ENCODE measurements around the gene PRR22.
A peak's percentile ranks its signal among the peaks of the same experiment; 100 is the strongest.
"Not testable (repeated sequence)": the region's sequence is repeated elsewhere in the genome, so short reads cannot be mapped to it uniquely, and the experiment has no call there.

PRR22 gene

DNA sequence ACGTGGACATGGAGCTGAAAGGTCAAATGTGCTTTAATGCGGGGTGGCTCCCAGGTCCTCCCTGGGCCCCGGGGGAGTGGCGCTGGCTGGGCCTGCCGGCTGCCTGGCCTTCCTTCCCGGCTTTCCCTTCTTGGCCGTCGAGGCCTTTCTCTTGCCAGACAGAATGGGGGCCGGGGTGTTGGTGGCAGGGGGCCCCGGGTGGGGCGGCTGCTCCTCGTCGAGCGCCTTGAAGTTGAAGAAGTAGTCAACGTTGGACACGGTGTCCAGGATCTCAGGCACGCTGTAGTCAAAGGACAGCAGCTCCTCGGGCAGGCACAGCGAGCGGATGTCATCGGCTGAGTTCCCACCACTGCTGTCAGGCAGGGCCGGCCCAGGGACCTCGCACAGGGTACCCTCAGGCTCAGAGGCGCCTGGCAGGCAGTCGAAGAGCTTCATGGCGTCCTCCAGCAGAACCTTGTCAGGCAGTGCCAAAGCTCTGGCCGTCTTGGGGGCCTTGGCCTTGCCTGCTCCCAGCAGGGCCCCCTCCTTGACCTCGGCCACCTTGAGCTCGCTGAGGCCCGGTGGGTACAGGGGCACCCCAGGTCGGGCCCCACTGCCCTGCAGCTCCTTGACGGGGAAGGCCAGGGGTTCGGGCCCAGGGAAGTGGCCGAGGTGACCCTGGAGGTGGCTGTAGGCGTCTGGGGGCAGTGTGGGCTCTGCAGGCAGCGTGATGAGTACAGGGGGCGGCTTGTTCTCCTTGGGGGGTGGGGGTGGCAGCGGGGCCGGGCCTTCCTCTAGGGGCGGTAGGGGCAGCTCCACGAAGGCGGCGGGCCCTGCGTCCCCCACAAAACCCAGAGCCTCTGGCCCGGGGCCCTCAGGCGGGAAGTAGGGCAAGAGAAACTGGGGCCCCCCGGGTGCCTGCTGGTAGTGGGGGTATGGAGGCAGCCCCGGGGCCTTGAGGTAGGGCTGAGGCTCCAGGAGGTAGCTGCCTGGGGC lies 1.3 kb downstream of the PRR22 start:
- no peak overlapping the region; the same call in 1 of the 2 replicates for H3K27ac ChIP-seq
- POLR2A ChIA-PET (ENCODE audit: low non-redundant PET): interaction anchor here (0.5 kb wide), 1 partner anchor 11 kb away, joined by 3 read pairs; no protein-coding TSS in a partner anchor
- TF ChIP-seq, protein P1, sequence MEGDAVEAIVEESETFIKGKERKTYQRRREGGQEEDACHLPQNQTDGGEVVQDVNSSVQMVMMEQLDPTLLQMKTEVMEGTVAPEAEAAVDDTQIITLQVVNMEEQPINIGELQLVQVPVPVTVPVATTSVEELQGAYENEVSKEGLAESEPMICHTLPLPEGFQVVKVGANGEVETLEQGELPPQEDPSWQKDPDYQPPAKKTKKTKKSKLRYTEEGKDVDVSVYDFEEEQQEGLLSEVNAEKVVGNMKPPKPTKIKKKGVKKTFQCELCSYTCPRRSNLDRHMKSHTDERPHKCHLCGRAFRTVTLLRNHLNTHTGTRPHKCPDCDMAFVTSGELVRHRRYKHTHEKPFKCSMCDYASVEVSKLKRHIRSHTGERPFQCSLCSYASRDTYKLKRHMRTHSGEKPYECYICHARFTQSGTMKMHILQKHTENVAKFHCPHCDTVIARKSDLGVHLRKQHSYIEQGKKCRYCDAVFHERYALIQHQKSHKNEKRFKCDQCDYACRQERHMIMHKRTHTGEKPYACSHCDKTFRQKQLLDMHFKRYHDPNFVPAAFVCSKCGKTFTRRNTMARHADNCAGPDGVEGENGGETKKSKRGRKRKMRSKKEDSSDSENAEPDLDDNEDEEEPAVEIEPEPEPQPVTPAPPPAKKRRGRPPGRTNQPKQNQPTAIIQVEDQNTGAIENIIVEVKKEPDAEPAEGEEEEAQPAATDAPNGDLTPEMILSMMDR (conservative IDR thresholded peaks at IDR 0.05; ENCODE audit: low read depth): no peak
- no peak for DNase-seq (ENCODE audit: low spot score)
- CTCF ChIA-PET: interaction anchor here (0.6 kb wide), 1 partner anchor 10 kb away, joined by 5 read pairs; no protein-coding TSS in a partner anchor

DNA sequence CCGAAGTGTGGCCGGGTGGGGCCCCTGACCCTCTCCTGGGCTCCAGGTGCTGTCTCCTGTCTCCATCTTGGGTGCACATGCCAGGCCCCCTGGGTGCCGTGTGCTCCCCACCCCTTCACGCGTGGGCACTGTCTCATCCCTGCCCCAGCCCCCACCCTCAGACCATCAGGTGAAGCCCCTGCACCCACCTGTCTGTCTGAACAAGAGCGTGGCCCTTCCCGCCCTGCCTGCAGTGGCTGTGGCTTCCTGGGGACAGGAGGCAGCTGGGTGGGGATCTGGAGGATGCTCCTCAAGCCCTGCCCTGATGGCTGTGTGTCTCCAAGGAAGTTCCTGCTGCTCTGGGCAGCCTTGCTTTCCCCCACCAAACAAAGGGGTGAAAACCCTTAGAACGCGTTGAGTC lies 2.2 kb downstream of the PRR22 start:
- no peak for DNase-seq (ENCODE audit: low spot score)
- ChIA-PET CTCF (no interaction called here), POLR2A (ENCODE audit: low non-redundant PET) (no interaction called here)
- TF ChIP-seq, protein P1 (conservative IDR thresholded peaks at IDR 0.05; ENCODE audit: low read depth): no peak
- no peak overlapping the region; the same call in 1 of the 2 replicates for H3K27ac ChIP-seq

DNA sequence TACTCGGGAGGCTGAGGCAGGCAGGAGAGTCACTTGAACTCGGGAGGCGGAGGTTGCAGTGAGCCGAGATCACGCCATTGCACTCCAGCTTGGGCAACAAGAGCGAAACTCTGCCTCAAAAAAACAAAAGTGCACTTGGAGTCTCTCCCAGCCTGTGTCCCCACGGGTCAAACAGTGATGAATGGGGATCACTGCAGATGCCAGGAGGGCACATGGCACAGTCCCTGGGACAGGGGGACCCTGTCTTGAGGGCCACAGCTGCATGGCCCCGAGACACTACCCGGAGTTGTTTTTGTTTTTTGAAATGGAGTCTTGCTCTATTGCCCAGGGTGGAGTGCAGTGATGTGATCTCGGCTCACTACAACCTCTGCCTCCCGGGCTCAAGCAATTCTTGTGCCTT lies 3.6 kb downstream of the PRR22 start:
- POLR2A ChIA-PET (ENCODE audit: low non-redundant PET); DNase-seq (ENCODE audit: low spot score); H3K27ac ChIP-seq: not testable (repeated sequence)
- CTCF ChIA-PET: interaction anchor here (2.0 kb wide), 1 partner anchor 23 kb away, joined by 8 read pairs; no protein-coding TSS in a partner anchor

DNA sequence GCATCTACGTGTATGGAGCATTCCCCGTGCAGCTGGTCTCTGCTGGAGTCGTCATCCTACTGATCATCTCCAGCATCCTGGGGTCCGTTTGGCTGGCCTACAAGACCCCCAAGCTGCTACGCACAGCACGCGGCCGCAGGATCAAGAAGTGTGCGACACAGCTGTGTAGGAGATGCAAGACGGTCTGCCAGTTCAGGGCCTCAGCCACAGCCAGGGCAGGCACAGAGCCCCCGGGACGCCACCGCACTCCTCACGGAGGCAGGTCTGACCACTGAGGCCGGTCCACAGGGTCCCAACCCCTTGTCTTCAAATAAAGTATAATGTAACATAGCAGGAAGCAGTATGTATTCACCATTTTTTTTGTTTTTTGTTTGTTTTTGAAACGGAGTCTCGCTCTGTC lies 6.1 kb downstream of the PRR22 start:
- ChIA-PET POLR2A (ENCODE audit: low non-redundant PET) (no interaction called here), CTCF (no interaction called here)
- DNase-seq (ENCODE audit: low spot score): no peak
- TF ChIP-seq, protein P1 (conservative IDR thresholded peaks at IDR 0.05; ENCODE audit: low read depth): no peak
- H3K27ac ChIP-seq: no peak overlapping the region

DNA sequence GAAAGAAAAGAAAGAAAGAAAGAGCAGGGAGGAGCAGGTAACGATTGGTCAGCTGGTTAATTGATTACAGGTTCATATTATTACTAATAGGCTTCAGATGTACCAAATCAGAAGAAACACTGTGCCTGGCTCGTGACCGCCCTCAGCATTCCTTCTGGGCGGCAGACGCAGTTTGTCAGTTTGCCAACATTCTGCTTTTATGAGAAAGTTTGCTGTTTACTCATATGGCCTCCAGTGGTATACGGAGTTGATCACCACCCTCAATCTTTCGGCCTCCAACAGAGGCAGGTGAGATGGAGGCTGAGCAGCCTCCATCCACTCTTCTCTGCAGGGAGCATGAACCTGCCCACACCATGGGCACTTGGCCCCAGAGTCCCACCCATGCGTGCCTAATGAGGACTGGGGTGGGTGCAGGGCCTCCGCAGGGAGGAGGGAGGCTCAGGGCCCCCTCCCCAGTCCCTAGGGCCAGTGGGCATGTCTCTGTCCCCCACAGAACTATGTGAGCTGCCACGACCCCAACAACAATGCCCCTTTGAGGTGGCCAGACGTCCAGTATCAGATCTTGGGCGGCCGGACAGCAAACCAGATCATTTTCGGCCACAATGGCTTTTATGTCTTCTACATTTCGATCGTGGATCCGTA lies 8.8 kb downstream of the PRR22 start:
- POLR2A ChIA-PET (ENCODE audit: low non-redundant PET): interaction anchor here (0.7 kb wide), 1 partner anchor 49 kb away, joined by 4 read pairs; no protein-coding TSS in a partner anchor
- H3K27ac ChIP-seq: 0 out of 2 replicates have a peak overlapping the region, but pooled peaks have one; percentile 7
- CTCF ChIA-PET: interaction anchor here (0.7 to 1.1 kb wide), 2 partner anchors 21 to 28 kb away, joined by 3 to 9 read pairs; no protein-coding TSS in a partner anchor
- DNase-seq (ENCODE audit: low spot score): no peak
- TF ChIP-seq, protein P1 (conservative IDR thresholded peaks at IDR 0.05; ENCODE audit: low read depth): no peak

DNA sequence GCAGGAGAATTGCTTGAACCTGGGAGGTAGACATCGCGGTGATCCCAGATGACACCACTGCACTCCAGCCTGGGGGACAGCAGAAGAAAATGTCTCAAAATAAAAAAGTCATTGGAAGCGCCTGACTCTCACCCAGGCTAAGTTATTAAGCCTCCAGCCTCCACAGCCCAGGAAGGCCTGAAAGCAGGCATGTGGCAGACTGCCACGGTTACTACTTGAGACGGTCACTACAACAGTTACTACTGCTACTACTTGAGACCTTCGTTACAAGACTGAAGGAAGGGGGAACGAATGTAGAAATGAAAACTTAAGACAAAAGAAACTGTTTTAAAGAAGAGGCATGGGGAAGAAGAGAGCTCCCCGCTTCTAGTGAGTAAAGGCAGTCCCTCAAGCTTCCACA lies 9.6 kb downstream of the PRR22 start:
- no peak for DNase-seq (ENCODE audit: low spot score)
- ChIA-PET POLR2A (ENCODE audit: low non-redundant PET) (no interaction called here), CTCF (interaction anchor here (1.1 to 1.2 kb wide), 2 partner anchors 29 kb away, joined by 6 to 9 read pairs; no protein-coding TSS in a partner anchor)
- TF ChIP-seq, protein P1 (conservative IDR thresholded peaks at IDR 0.05; ENCODE audit: low read depth): no peak
- no peak overlapping the region for H3K27ac ChIP-seq
